Mesothelial cell of epicardium (in vitro differentiated cells): ENCODE results near the gene RNF43. TPM values are rescaled to one million over a fixed set of nuclear protein-coding genes. Genes with fewer than 3 reads are reported as not detected.

Source experiments
- DNase-seq, 2 experiments: peaks; one replicate each; pipeline ENCODE4 v3.0.0; 2021; ENCODE audit warnings: low spot score in 2 of 2; ENCODE audit not compliant: unreplicated experiment in 2 of 2
- H3K27ac Mint-ChIP-seq: 2 replicates; pipeline ENCODE4 v1.8.0; 2021; ENCODE audit warnings: mixed read lengths
- H3K27me3 Mint-ChIP-seq: 2 replicates; pipeline ENCODE4 v1.8.0; 2021; ENCODE audit warnings: low read depth, mixed read lengths
- H3K36me3 Mint-ChIP-seq: 2 replicates; pipeline ENCODE4 v1.8.0; 2021; ENCODE audit warnings: mixed read lengths
- H3K4me1 Mint-ChIP-seq: 2 replicates; pipeline ENCODE4 v1.8.0; 2021; ENCODE audit warnings: mixed read lengths
- H3K4me3 Mint-ChIP-seq: 2 replicates; pipeline ENCODE4 v1.8.0; 2021; ENCODE audit warnings: mild to moderate bottlenecking, moderate library complexity, mixed read lengths
- H3K9me3 Mint-ChIP-seq: 2 replicates; pipeline ENCODE4 v1.8.0; 2021; ENCODE audit warnings: mixed read lengths
- total RNA-seq: library from RNA; stranded (reverse); gene quantifications from 3 replicates; pipeline ENCODE4 v1.2.1, GENCODE V29; 2021
- TF ChIP-seq, protein P1 (sequence below): fragments of 200-600 bp; sonication (generic); IDR thresholded peaks from one replicate; pipeline ENCODE4 v1.5.0; 2021; ENCODE audit warnings: antibody characterized with exemption; ENCODE audit not compliant: unreplicated experiment

RNF43 gene
- total RNA-seq, 1 donor from 2014 or later = 40.3 TPM

DNA sequence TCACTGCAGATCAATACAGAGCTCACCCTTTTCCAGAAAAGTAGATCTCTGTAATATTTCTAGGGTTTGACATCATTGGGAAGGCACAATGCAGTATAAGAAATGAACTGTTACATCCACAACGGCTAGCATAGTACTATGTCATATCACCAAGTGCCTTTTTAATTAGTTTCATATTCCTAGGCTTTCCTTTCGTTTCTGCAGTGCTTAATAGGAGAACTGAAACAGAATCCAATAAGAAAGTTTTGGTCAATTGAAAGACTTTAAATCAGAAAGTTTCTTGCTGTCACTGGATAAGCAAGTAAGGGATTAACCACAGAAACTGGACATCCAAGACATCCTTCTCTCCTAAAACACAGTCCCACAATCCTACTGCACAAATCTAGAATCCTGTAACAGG, 3.5 kb upstream of the RNF43 start:
- H3K9me3 Mint-ChIP-seq = no peaks in the 10 kb centered on the region
- no peak overlapping the region for H3K4me3 Mint-ChIP-seq
- DNase-seq = no peak
- H3K27me3 Mint-ChIP-seq = no peaks in the 10 kb centered on the region
- peaks cover 17% of the 10 kb centered on the region for H3K4me1 Mint-ChIP-seq
- TF ChIP-seq, protein P1, sequence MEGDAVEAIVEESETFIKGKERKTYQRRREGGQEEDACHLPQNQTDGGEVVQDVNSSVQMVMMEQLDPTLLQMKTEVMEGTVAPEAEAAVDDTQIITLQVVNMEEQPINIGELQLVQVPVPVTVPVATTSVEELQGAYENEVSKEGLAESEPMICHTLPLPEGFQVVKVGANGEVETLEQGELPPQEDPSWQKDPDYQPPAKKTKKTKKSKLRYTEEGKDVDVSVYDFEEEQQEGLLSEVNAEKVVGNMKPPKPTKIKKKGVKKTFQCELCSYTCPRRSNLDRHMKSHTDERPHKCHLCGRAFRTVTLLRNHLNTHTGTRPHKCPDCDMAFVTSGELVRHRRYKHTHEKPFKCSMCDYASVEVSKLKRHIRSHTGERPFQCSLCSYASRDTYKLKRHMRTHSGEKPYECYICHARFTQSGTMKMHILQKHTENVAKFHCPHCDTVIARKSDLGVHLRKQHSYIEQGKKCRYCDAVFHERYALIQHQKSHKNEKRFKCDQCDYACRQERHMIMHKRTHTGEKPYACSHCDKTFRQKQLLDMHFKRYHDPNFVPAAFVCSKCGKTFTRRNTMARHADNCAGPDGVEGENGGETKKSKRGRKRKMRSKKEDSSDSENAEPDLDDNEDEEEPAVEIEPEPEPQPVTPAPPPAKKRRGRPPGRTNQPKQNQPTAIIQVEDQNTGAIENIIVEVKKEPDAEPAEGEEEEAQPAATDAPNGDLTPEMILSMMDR = no peak
- no peak overlapping the region for H3K27ac Mint-ChIP-seq
- no peaks in the 10 kb centered on the region for H3K36me3 Mint-ChIP-seq

DNA sequence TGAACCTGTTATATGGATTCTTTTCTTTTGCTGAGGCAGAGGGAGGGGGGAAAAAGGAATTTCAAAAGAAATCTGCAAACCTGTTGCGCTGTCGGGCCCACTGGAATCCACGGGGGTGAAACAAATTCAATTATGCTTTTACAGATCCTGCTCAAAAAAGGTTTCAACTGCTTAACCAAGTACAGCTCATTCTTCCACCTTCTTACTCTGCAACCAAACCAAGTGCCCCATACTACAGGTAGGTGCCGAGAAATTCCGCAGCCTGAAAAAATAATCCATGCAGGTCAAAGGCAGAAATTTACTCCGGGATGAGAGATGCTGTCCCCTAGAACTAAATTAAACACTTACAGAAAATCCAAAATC, 416 bp downstream of the RNF43 start:
- H3K9me3 Mint-ChIP-seq = no peaks in the 10 kb centered on the region
- no peak for DNase-seq
- no peaks in the 10 kb centered on the region for H3K36me3 Mint-ChIP-seq
- H3K27ac Mint-ChIP-seq = peak overlapping the region; percentile 97
- H3K27me3 Mint-ChIP-seq = no peaks in the 10 kb centered on the region
- peaks cover 49% of the 10 kb centered on the region for H3K4me1 Mint-ChIP-seq
- H3K4me3 Mint-ChIP-seq = peak overlapping the region; percentile 92
- TF ChIP-seq, protein P1 = no peak

DNA sequence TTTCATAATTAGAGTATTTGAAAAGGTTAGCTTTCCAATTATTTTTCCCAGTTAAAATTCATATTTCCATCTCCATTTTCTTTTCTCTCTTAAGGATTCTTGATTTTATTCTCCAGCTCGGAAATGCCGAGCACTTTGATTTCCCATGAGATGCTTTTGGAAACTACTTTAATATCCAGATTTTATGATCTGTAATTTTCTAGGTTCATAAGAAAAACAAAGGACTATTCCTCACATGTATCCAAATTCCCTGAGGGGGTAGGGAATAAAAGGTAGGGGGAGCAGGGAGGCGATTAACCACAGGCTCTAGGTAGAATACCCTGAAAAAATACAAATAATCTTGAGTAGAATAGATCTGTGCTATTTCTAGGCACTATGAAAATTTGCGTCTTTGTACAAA, 938 bp downstream of the RNF43 start:
- H3K4me1 Mint-ChIP-seq = peaks cover 51% of the 10 kb centered on the region
- peak overlapping the region; percentile 92 for H3K4me3 Mint-ChIP-seq
- TF ChIP-seq, protein P1 = no peak
- no peaks in the 10 kb centered on the region for H3K9me3 Mint-ChIP-seq
- no peaks in the 10 kb centered on the region for H3K27me3 Mint-ChIP-seq
- H3K36me3 Mint-ChIP-seq = no peaks in the 10 kb centered on the region
- no peak for DNase-seq
- peak overlapping the region; percentile 97 for H3K27ac Mint-ChIP-seq

DNA sequence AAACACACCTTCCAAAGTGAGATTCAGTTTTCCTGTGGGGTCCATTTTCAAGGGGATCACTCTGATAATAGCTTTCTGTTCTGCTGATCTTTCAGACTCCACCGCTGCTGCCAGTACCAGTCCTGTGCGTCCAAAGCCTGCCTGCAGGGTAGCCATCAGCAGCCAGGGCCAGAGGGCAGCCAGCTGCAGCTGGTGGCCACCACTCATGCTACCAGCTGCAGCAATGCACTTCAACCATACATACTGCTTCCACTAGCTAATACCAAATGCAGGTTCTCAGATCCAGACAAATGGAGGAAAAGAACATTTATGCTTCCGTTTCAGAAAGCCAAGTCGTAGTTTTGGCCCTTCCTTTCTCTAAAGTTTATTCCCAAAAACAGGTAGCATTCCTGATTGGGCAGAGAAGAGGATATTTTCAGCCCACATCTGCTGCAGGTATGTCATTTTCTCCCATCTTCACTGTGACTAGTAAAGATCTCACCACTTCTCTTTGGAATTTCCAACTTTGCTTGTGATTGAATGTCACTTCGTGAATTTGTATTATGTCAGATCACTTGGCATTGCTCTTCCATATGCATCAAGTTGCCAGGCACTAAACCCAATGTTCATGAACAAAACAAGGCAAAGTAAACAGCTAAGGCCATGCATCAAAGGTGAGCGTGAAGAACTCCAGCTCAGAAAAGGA, 1.8 kb downstream of the RNF43 start:
- peaks cover 60% of the 10 kb centered on the region for H3K4me1 Mint-ChIP-seq
- peak overlapping the region; percentile 92 for H3K4me3 Mint-ChIP-seq
- TF ChIP-seq, protein P1 = no peak
- H3K27me3 Mint-ChIP-seq = no peaks in the 10 kb centered on the region
- H3K9me3 Mint-ChIP-seq = no peaks in the 10 kb centered on the region
- no peak for DNase-seq
- no peaks in the 10 kb centered on the region for H3K36me3 Mint-ChIP-seq
- H3K27ac Mint-ChIP-seq = peak overlapping the region; percentile 97

DNA sequence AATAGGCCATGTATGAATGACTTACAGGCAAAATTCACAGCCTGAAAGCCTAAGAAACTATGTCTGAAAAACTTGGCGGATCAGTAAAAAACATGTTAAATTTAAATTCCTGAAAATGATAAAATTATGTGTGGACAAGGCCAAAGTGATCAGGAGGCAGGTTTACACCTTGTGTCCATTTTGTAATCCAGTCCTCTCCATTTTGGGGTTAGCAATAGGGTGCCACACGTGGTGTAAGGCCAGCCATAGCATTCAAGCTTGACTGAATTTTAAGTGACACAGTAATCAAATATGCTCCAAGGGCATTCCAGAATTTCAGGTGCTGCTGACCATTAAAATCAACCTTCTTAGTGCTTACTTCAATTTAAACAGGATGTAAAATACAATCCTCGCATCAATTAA, 2.7 kb downstream of the RNF43 start:
- Mint-ChIP-seq H3K27ac (peak overlapping the region; percentile 97), H3K4me3 (peak overlapping the region; percentile 92), H3K36me3 (no peaks in the 10 kb centered on the region), H3K4me1 (peaks cover 68% of the 10 kb centered on the region), H3K9me3 (no peaks in the 10 kb centered on the region), H3K27me3 (no peaks in the 10 kb centered on the region)
- TF ChIP-seq, protein P1 = no peak
- DNase-seq = no peak

DNA sequence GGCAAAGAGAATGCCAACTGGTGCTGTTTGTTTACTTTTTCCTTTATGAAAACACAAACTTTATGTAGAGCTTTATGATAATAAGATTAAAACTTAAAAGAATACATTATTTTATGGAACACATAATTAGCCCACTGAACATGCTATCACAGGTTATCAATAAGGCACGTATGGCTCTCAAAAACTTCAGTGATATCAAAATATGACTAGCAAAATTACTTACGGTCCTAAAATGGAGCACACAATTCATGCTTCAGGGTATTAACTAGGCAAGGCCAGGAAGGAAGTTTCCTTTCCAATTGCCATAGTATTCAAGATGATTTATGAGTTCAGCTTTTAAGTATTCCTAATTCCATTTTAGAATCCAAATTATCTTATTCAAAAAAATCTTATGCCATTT, 3.6 kb downstream of the RNF43 start:
- DNase-seq = no peak
- H3K4me3 Mint-ChIP-seq = peak overlapping the region; percentile 92
- TF ChIP-seq, protein P1 = no peak
- no peaks in the 10 kb centered on the region for H3K36me3 Mint-ChIP-seq
- H3K9me3 Mint-ChIP-seq = no peaks in the 10 kb centered on the region
- peaks cover 78% of the 10 kb centered on the region for H3K4me1 Mint-ChIP-seq
- H3K27ac Mint-ChIP-seq = peak overlapping the region; percentile 97
- no peaks in the 10 kb centered on the region for H3K27me3 Mint-ChIP-seq
